Caco-2 (cell line): ENCODE results near the gene PSMB8. TPM values are rescaled to one million over a fixed set of nuclear protein-coding genes. Genes with fewer than 3 reads are reported as not detected.
A peak's percentile ranks its signal among the peaks of the same experiment; 100 is the strongest.
"Not testable (repeated sequence)": the region's sequence is repeated elsewhere in the genome, so short reads cannot be mapped to it uniquely, and the experiment has no call there.

Experiments used
- BruUV-seq: library from RNA; stranded (reverse); fragments of 400-500 nt; replicated peaks from 2 replicates; lab custom pipeline; 2021; lab: Mats Ljungman, UMichigan
- CTCF ChIA-PET: fragments of 300-600 bp; sonication (Branson Sonifier 250); formaldehyde crosslinking; loops from one replicate; lab custom pipeline; 2022; ENCODE audit warnings: antibody characterized with exemption; lab: Charles Lee
- POLR2A ChIA-PET: fragments of 300-600 bp; sonication (Branson Sonifier 250); formaldehyde crosslinking; loops from one replicate; lab custom pipeline; 2022; ENCODE audit warnings: antibody characterized with exemption; lab: Charles Lee
- DNase-seq, 2 experiments: peaks; one replicate each; pipeline versions ENCODE4 v3.0.0 to v3.0.0-alpha.2; 2020 to 2022
- H3K27me3 ChIP-seq: replicated peaks from 2 replicates; pipeline ENCODE4 v1.6.0; 2011; ENCODE audit warnings: low read length; ENCODE audit not compliant: control insufficient read depth, insufficient read depth
- H3K36me3 ChIP-seq: 2 replicates; pipeline ENCODE4 v1.5.1; 2011; ENCODE audit warnings: low read length; ENCODE audit not compliant: control insufficient read depth, insufficient read depth
- H3K4me1 ChIP-seq: fragments of 250-450 bp; sonication (Bioruptor Pico); 2 replicates; pipeline ENCODE4 v1.5.1; 2020; ENCODE audit warnings: mild to moderate bottlenecking
- H3K4me3 ChIP-seq: 2 replicates; pipeline ENCODE4 v1.5.1; 2011; ENCODE audit warnings: low read depth, mild to moderate bottlenecking, control low read depth, low read length
- H3K9me3 ChIP-seq: fragments of 250-450 bp; sonication (Bioruptor Pico); 2 replicates; pipeline ENCODE4 v1.5.1; 2020; ENCODE audit warnings: mild to moderate bottlenecking, moderate library complexity
- H3K27ac Mint-ChIP-seq: one replicate; pipeline ENCODE4 v1.8.0; 2022; ENCODE audit warnings: mixed read lengths; ENCODE audit not compliant: unreplicated experiment
- H3K27me3 Mint-ChIP-seq: one replicate; pipeline ENCODE4 v1.8.0; 2022; ENCODE audit warnings: mixed read lengths; ENCODE audit not compliant: insufficient read depth, unreplicated experiment
- H3K36me3 Mint-ChIP-seq: one replicate; pipeline ENCODE4 v1.8.0; 2022; ENCODE audit warnings: mild to moderate bottlenecking, mixed read lengths; ENCODE audit not compliant: insufficient read depth, unreplicated experiment
- H3K4me1 Mint-ChIP-seq: one replicate; pipeline ENCODE4 v1.8.0; 2022; ENCODE audit warnings: low read depth, mixed read lengths; ENCODE audit not compliant: unreplicated experiment
- H3K4me3 Mint-ChIP-seq: one replicate; pipeline ENCODE4 v1.8.0; 2022; ENCODE audit warnings: mild to moderate bottlenecking, moderate library complexity, mixed read lengths; ENCODE audit not compliant: unreplicated experiment
- H3K9me3 Mint-ChIP-seq: one replicate; pipeline ENCODE4 v1.8.0; 2022; ENCODE audit warnings: mixed read lengths; ENCODE audit not compliant: unreplicated experiment
- intact Hi-C: fragments of 100-400 bp; cut with micrococcal nuclease; formaldehyde crosslinking; loops from one replicate; pipeline ENCODE4 v1.10.0; 2022; ENCODE audit not compliant: unreplicated experiment
- total RNA-seq: library from RNA; stranded (reverse); gene quantifications from 2 replicates; pipeline ENCODE4 v1.2.3, GENCODE V29; 2022
- TF ChIP-seq, protein P1 (sequence below), 2 experiments: fragments of 200-600 bp in 1 of 2; IDR thresholded peaks; 1 replicate in 1 of 2; 2 replicates in 1 of 2; pipeline versions ENCODE4 v1.5.1 to v1.8.0; 2011 to 2022; ENCODE audit warnings: antibody characterized with exemption in 1 of 2, control low read depth in 1 of 2, inconsistent platforms in 1 of 2, low read depth in 1 of 2, low read length in 1 of 2, mild to moderate bottlenecking in 1 of 2, moderate library complexity in 1 of 2; ENCODE audit not compliant: insufficient read depth in 1 of 2, severe bottlenecking in 1 of 2, unreplicated experiment in 1 of 2

Gene PSMB8
- total RNA-seq, 1 experiment from 2014 or later: 3.7 TPM

DNA sequence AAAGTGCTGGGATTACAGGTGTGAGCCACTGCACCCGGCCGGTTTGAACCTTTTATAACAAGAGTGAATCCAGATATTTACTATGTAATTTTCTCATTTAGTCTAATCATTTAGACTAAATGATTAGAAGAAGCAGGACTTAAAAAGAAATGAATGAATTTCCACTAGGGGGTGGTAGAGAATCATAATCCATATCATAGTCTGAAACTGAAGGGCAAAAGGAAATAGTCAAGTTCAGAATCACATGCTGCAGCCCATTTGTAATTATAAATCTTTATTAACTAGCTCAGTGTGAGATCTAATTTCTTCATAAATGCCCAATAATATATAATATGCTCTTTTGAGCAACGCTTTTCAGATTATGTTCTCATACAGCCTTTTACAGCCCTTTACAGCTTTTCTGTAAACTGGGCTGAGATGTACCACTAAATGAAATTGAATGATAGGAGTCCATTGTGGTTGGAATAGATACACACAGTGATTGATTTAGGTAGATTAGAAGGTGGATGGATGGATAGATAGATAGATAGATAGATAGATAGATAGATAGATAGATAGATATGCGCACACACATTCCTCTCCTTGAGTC is 41.9 kb upstream of the PSMB8 start:
- no peaks in the 10 kb centered on the region for H3K4me1 Mint-ChIP-seq
- Histone ChIP-seq H3K9me3 (no peaks in the 10 kb centered on the region), H3K36me3 (no peaks in the 10 kb centered on the region), H3K4me3 (no peak overlapping the region), H3K27me3 (no peaks in the 10 kb centered on the region), H3K4me1 (no peaks in the 10 kb centered on the region)
- no TSS peak for BruUV-seq
- H3K4me3 Mint-ChIP-seq: no peak overlapping the region
- TF ChIP-seq, protein P1, sequence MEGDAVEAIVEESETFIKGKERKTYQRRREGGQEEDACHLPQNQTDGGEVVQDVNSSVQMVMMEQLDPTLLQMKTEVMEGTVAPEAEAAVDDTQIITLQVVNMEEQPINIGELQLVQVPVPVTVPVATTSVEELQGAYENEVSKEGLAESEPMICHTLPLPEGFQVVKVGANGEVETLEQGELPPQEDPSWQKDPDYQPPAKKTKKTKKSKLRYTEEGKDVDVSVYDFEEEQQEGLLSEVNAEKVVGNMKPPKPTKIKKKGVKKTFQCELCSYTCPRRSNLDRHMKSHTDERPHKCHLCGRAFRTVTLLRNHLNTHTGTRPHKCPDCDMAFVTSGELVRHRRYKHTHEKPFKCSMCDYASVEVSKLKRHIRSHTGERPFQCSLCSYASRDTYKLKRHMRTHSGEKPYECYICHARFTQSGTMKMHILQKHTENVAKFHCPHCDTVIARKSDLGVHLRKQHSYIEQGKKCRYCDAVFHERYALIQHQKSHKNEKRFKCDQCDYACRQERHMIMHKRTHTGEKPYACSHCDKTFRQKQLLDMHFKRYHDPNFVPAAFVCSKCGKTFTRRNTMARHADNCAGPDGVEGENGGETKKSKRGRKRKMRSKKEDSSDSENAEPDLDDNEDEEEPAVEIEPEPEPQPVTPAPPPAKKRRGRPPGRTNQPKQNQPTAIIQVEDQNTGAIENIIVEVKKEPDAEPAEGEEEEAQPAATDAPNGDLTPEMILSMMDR (IDR thresholded peaks at IDR 0.05; ENCODE audit: insufficient read depth in 1 of 2, low read depth in 1 of 2, low read length in 1 of 2, severe bottlenecking in 1 of 2, unreplicated experiment in 1 of 2): peak; percentile 50 to 57
- POLR2A ChIA-PET: no interaction called here
- CTCF ChIA-PET: interaction anchor here (0.9 to 1.7 kb wide), 4 partner anchors 48 to 99 kb away, joined by 3 to 6 read pairs (median 4); partner anchors contain the start of gene HLA-DMA
- H3K36me3 Mint-ChIP-seq: no peaks in the 10 kb centered on the region
- H3K27ac Mint-ChIP-seq: no peak overlapping the region
- intact Hi-C loops: loop anchor here (1.0 kb wide), 3 partner anchors 48 to 99 kb away; no protein-coding TSS in a partner anchor
- peak in 1 of 2 experiments; percentile 42 for DNase-seq
- no peaks in the 10 kb centered on the region for H3K9me3 Mint-ChIP-seq
- peaks cover 7% of the 10 kb centered on the region for H3K27me3 Mint-ChIP-seq

DNA sequence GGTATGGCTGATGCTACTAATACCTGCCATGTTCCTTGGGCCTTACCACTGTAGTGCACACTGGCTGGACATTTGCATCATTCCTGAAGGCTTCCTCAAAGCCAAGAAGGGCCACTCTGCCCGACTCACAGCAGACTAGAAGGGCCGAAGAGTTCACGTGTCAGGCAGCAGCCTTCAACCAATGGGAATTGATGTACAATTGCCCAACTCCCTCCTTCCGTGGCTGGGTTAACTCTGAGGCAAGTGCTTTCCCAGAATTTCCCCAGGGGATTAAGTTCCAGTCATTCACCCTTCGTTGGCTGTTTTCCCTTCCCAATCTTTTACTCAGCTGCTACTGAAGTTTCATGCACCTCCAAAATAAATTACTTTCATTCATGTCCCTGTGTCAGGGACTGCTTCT is 39.9 kb upstream of the PSMB8 start:
- Mint-ChIP-seq H3K4me1 (no peaks in the 10 kb centered on the region), H3K27me3 (peaks cover 8% of the 10 kb centered on the region), H3K36me3 (no peaks in the 10 kb centered on the region), H3K9me3 (no peaks in the 10 kb centered on the region), H3K27ac (no peak overlapping the region), H3K4me3 (no peak overlapping the region)
- Histone ChIP-seq H3K9me3 (no peaks in the 10 kb centered on the region), H3K27me3 (no peaks in the 10 kb centered on the region), H3K36me3 (no peaks in the 10 kb centered on the region), H3K4me1 (no peaks in the 10 kb centered on the region), H3K4me3 (no peak overlapping the region)
- BruUV-seq: no TSS peak
- ChIA-PET POLR2A (no interaction called here), CTCF (interaction anchor here (0.6 kb wide), 1 partner anchor 74 kb away, joined by 3 read pairs; no protein-coding TSS in a partner anchor)
- intact Hi-C loops: no loop called here
- no peak for DNase-seq
- TF ChIP-seq, protein P1 (IDR thresholded peaks at IDR 0.05; ENCODE audit: insufficient read depth in 1 of 2, low read depth in 1 of 2, low read length in 1 of 2, severe bottlenecking in 1 of 2, unreplicated experiment in 1 of 2): no peak

DNA sequence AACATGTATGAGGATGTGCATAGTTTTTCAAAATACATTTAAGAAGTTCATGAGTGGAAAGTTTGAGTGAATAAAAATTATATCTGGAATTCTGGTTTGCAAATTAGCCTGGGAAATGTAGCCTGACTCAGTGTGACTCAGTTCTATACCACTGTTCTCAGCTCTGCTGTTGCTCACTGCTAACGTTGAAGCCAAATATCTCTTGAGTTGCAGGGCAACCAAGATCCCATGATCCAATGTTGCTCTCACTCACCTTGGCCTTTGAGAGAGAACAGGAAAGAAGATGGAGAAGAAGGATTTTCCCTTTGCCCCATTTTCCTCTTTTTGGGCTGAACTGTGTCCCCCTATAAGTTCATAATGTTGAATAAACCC is 39.0 kb upstream of the PSMB8 start:
- H3K36me3 Mint-ChIP-seq: no peaks in the 10 kb centered on the region
- DNase-seq: no peak
- TF ChIP-seq, protein P1 (IDR thresholded peaks at IDR 0.05; ENCODE audit: insufficient read depth in 1 of 2, low read depth in 1 of 2, low read length in 1 of 2, severe bottlenecking in 1 of 2, unreplicated experiment in 1 of 2): no peak
- Histone ChIP-seq H3K36me3 (no peaks in the 10 kb centered on the region), H3K4me3 (no peak overlapping the region), H3K9me3 (no peaks in the 10 kb centered on the region), H3K27me3 (no peaks in the 10 kb centered on the region), H3K4me1 (no peaks in the 10 kb centered on the region)
- H3K4me1 Mint-ChIP-seq: no peaks in the 10 kb centered on the region
- no peaks in the 10 kb centered on the region for H3K9me3 Mint-ChIP-seq
- POLR2A ChIA-PET: no interaction called here
- BruUV-seq: no TSS peak
- peaks cover 9% of the 10 kb centered on the region for H3K27me3 Mint-ChIP-seq
- CTCF ChIA-PET: interaction anchor here (0.6 kb wide), 1 partner anchor 73 kb away, joined by 3 read pairs; no protein-coding TSS in a partner anchor
- no peak overlapping the region for H3K4me3 Mint-ChIP-seq
- no peak overlapping the region for H3K27ac Mint-ChIP-seq
- intact Hi-C loops: no loop called here

DNA sequence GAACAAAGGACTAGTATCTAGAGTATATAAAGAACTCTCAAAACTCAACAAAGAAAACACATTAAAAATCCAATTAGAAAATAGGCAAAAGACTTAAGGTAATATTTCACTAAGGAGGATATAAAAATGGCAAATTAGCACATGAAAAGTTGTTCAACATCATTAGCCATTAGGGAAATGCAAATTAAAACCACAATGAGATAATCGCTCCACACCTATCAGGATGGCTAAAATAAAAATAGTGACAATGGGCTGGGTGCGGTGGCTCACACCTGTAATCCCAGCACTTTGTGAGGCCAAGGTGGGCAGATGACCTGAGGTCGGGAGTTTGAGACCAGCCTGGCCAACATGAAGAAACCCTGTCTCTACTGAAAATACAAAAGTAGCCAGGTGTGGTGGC is 37.1 kb upstream of the PSMB8 start:
- POLR2A ChIA-PET, H3K36me3 ChIP-seq, BruUV-seq, H3K27me3 Mint-ChIP-seq, H3K4me1 ChIP-seq, H3K4me1 Mint-ChIP-seq, H3K36me3 Mint-ChIP-seq, H3K4me3 Mint-ChIP-seq, H3K27me3 ChIP-seq, H3K4me3 ChIP-seq, H3K9me3 ChIP-seq, DNase-seq, H3K27ac Mint-ChIP-seq, H3K9me3 Mint-ChIP-seq, intact Hi-C loops, CTCF ChIA-PET: not testable (repeated sequence)
